Measurements from ENCODE around the gene ITLN2.
"Not testable (repeated sequence)": the region's sequence is repeated elsewhere in the genome, so short reads cannot be mapped to it uniquely, and the experiment has no call there.

Gene ITLN2

GRCh38 chr1:160954158-160955104 lies at the start of gene ITLN2:
Gene ITLN2, minus strand, starts transcription at chr1:160954809. Its CDS starts 68 bp downstream, at chr1:160954741.
- Histone ChIP-seq H3K4me3 (ENCODE audit: low read depth, low read length) (no peak within 1 kb of the TSS), H3K9me3 (ENCODE audit: control insufficient read depth, insufficient read depth, low read length) (no peaks in the 10 kb centered on the region), H3K4me1 (ENCODE audit: control insufficient read depth, insufficient read depth, low read length) (no peaks in the 10 kb centered on the region), H3K36me3 (ENCODE audit: control insufficient read depth, insufficient read depth, low read length) (no peaks in the 10 kb centered on the region), H3K27me3 (ENCODE audit: control insufficient read depth, insufficient read depth, low read length) (no peaks in the 10 kb centered on the region), H3K9ac (ENCODE audit: low read depth, low read length) (peak within 1 kb of the TSS; percentile 20)

GRCh38 chr1:161001525-161001924 lies 46.9 kb upstream of the ITLN2 start:
- no peaks in the 10 kb centered on the region for H3K4me1 ChIP-seq (ENCODE audit: control insufficient read depth, insufficient read depth, low read length)
- H3K36me3 ChIP-seq (ENCODE audit: control insufficient read depth, insufficient read depth, low read length): peaks cover 43% of the 10 kb centered on the region
- H3K9ac ChIP-seq (ENCODE audit: low read depth, low read length): no peak overlapping the region

DNA sequence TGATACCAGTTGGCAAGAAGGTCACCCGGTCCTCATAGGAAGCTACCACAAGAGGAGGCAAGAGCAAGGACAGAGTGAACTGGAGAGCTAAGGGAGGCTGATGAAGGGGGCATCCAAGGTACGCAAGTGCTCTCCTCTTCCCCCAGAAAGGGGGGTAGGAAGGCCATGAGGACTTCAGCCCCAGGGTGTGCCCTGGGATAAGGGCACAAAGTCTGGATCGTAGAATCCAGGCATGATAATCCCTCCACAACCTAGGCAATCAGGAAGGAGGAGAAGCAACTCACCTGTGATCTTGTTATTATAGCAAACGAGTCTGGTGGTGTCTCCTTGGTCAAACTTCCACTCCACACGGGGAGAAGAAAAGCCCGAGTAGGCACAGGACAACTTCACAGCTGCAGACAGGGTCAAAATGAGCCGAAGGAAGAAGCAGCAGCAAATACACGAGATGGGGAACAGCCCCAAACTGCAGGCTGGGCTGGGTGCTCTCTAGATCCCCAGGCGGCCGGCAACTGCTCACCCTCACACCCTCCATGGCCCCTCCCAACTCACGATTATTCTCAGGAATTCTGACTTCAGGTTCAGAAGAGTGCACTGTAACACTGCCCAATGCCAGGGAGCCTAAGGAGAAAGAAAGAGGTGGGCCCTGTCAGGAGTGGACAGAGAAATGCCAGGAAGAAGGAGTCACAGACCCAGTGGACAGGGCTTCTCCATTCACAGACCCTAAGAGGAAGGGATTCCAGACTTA lies 46.3 kb upstream of the ITLN2 start:
- H3K9ac ChIP-seq (ENCODE audit: low read depth, low read length): no peak overlapping the region
- no peaks in the 10 kb centered on the region for H3K9me3 ChIP-seq (ENCODE audit: control insufficient read depth, insufficient read depth, low read length)
- no peaks in the 10 kb centered on the region for H3K4me1 ChIP-seq (ENCODE audit: control insufficient read depth, insufficient read depth, low read length)
- H3K27me3 ChIP-seq (ENCODE audit: control insufficient read depth, insufficient read depth, low read length): no peaks in the 10 kb centered on the region
- H3K36me3 ChIP-seq (ENCODE audit: control insufficient read depth, insufficient read depth, low read length): peaks cover 43% of the 10 kb centered on the region
- no peak overlapping the region for H3K4me3 ChIP-seq (ENCODE audit: low read depth, low read length)

More at GRCh38 chr1:161001525-161001924, 46.9 kb upstream of the ITLN2 start:
- Histone ChIP-seq H3K4me3 (ENCODE audit: low read depth, low read length) (no peak overlapping the region), H3K9me3 (ENCODE audit: control insufficient read depth, insufficient read depth, low read length) (no peaks in the 10 kb centered on the region), H3K27me3 (ENCODE audit: control insufficient read depth, insufficient read depth, low read length) (no peaks in the 10 kb centered on the region)

DNA sequence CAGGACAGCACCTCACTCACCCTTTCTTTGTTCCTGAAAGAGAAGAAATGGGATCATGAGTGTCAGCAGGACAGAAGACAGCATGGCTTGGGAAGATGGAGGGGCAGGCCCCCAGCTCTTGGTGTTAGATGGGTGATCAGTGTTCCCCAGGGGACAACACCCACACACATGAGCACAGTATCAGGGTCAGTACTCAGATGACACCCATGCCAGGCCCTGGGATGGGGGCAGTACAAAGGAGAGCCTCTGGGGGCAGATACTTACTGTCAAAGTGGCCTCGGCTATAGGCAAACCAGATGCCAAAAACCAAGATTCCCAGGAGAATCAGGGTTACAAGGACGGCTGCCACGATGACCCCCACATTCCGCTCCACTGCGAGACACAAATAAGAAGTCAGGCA lies 44.8 kb upstream of the ITLN2 start:
- H3K36me3 ChIP-seq (ENCODE audit: control insufficient read depth, insufficient read depth, low read length): peaks cover 43% of the 10 kb centered on the region

DNA sequence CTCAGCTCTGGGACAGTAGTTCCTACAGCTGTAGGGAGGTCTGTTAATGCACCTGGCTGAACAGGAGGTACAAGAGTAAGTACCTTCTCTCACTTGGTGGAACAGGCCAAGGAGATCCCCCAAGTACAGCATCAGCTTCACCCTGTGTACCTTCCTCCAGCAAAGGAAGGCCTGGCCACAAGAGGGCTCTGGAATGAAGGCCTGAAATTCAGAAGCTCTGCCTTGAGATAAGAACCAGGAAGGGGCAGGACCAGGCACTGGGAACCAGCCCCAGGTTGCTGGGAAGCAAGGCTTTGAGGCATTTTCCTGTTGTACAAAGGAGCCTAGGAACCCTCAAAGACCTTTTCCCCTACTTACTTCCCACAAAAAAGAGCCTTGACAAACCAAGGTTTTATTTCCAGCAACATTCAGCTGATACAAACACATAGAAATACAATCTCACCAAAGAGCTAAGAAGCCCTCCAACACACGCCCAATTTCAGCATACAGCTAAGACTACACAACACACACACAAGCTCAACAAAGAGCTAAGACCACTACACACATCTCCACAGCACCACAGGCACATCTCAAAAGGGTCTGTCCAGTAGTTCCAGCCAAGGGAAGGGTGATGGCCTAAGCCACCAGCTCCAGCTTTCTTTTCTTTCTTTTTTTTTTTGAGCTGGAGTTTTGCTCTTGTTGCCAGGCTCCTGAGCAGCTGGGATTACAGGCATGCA lies 42.9 kb upstream of the ITLN2 start:
- Histone ChIP-seq H3K9ac (ENCODE audit: low read depth, low read length) (no peak overlapping the region), H3K36me3 (ENCODE audit: control insufficient read depth, insufficient read depth, low read length) (peaks cover 43% of the 10 kb centered on the region), H3K4me1 (ENCODE audit: control insufficient read depth, insufficient read depth, low read length) (no peaks in the 10 kb centered on the region), H3K9me3 (ENCODE audit: control insufficient read depth, insufficient read depth, low read length) (no peaks in the 10 kb centered on the region), H3K4me3 (ENCODE audit: low read depth, low read length) (no peak overlapping the region), H3K27me3 (ENCODE audit: control insufficient read depth, insufficient read depth, low read length) (no peaks in the 10 kb centered on the region)

More for the DNA sequence above, 44.8 kb upstream of the ITLN2 start:
- no peaks in the 10 kb centered on the region for H3K9me3 ChIP-seq (ENCODE audit: control insufficient read depth, insufficient read depth, low read length)
- no peaks in the 10 kb centered on the region for H3K4me1 ChIP-seq (ENCODE audit: control insufficient read depth, insufficient read depth, low read length)
- no peak overlapping the region for H3K4me3 ChIP-seq (ENCODE audit: low read depth, low read length)
- H3K27me3 ChIP-seq (ENCODE audit: control insufficient read depth, insufficient read depth, low read length): no peaks in the 10 kb centered on the region
- H3K9ac ChIP-seq (ENCODE audit: low read depth, low read length): no peak overlapping the region

DNA sequence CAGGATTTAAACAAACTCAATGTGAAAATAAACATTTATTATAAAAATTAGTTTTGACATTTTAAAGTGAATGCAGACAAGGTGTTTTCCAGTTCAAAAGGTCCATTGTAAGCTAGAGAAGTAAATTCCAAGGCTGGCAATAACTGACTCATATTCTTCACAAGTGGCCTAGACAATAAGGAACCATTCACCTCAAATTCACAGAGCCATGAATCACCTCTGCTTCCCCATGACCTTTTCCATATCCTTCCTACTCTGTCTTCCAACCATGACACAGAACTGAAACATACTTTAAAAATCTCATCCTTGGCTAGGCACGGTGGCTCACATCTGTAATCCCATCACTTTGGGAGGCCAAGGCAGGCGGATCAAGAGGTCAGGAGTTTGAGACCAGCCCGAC lies 41.6 kb upstream of the ITLN2 start:
- no peak overlapping the region for H3K9ac ChIP-seq (ENCODE audit: low read depth, low read length)
- H3K4me3 ChIP-seq (ENCODE audit: low read depth, low read length): no peak overlapping the region
- H3K9me3 ChIP-seq (ENCODE audit: control insufficient read depth, insufficient read depth, low read length): no peaks in the 10 kb centered on the region
- H3K4me1 ChIP-seq (ENCODE audit: control insufficient read depth, insufficient read depth, low read length): no peaks in the 10 kb centered on the region
- no peaks in the 10 kb centered on the region for H3K27me3 ChIP-seq (ENCODE audit: control insufficient read depth, insufficient read depth, low read length)
- peaks cover 36% of the 10 kb centered on the region for H3K36me3 ChIP-seq (ENCODE audit: control insufficient read depth, insufficient read depth, low read length)

DNA sequence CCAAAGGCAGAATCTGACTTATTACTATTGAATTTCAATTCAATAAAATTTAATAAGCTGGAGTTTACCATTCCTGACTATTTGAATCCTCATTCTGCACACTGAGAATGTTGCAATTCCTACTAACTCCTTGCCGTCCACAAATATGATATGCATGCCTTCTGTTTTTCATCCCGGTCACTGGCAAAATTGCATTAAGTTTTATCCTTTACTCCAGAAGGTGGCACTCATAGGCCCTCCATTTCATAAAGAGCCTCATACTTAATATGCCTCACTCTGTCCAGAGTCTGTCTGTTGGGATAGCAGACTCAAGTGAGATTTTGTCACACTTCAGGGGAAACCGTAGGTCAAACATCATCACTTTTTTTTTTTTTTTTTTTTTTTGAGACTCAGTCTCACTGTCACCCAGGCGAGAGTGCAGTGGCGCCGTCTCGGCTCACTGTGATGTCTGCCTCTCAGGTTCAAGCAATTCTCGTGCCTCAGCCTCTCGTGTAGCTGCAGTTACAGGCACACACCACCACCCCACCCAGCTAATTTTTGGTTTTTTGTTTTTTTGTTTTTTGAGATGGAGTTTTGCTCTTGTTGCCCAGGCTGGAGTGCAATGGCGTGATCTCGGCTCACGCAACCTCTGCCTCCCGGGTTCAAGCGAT lies 39.1 kb upstream of the ITLN2 start:
- no peaks in the 10 kb centered on the region for H3K27me3 ChIP-seq (ENCODE audit: control insufficient read depth, insufficient read depth, low read length)
- peaks cover 4% of the 10 kb centered on the region for H3K4me1 ChIP-seq (ENCODE audit: control insufficient read depth, insufficient read depth, low read length)
- H3K9me3 ChIP-seq (ENCODE audit: control insufficient read depth, insufficient read depth, low read length): no peaks in the 10 kb centered on the region
- H3K36me3 ChIP-seq (ENCODE audit: control insufficient read depth, insufficient read depth, low read length): peaks cover 11% of the 10 kb centered on the region
- no peak overlapping the region for H3K9ac ChIP-seq (ENCODE audit: low read depth, low read length)
- H3K4me3 ChIP-seq (ENCODE audit: low read depth, low read length): no peak overlapping the region

DNA sequence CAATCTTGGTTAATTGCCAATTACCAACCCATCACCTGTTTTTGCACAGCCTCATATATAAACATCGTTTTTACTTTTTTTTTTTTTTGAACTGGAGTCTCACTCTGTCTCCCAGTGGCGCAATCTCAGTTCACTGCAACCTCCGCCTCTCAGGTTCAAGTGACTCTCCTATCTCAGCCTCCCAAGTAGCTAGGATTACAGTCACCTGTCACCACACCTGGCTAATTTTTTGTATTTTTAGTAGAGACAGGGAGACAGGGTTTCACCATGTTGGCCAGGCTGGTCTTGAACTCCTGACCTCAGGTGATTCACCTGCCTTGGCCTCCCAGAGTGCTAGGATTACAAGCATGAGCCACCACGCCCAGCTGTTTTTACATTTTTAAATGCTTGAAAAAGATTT lies 37.4 kb upstream of the ITLN2 start:
- not testable (repeated sequence) for H3K36me3 ChIP-seq (ENCODE audit: control insufficient read depth, insufficient read depth, low read length); H3K9ac ChIP-seq (ENCODE audit: low read depth, low read length); H3K27me3 ChIP-seq (ENCODE audit: control insufficient read depth, insufficient read depth, low read length); H3K4me3 ChIP-seq (ENCODE audit: low read depth, low read length); H3K9me3 ChIP-seq (ENCODE audit: control insufficient read depth, insufficient read depth, low read length)
- H3K4me1 ChIP-seq (ENCODE audit: control insufficient read depth, insufficient read depth, low read length): peaks cover 11% of the 10 kb centered on the region

DNA sequence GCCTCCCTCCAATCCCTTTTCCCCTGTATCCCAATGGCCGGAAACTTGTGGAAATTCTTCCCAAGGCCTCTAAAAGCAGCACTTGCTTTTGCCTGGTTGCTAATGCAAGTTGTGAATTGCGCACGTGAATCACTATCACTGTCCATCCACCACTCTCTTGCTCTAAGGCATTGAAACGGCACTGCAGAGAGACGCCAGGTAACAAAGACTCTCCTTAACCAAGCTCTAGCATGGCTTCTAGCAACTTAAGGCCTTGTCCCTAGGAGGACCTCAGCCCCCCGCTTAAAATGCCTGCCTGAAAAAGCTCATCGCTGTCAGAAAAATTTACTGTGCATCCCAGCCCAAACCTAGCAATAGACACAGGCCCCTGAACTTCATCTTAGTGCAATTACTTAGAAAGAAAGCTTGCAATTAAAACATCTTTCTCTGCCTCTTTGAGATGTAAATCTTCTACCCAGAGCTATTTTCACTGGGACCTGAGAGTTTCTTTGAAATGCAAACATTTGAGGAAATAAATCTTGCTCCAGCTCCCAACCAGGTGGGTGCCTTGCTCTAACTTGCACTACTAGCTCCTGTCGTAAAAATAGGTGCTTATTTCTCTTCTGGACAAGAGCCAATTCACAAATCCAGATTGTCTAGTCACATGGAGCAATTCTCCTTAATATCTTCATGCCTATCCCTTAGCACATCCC lies 32.9 kb upstream of the ITLN2 start:
- Histone ChIP-seq H3K4me1 (ENCODE audit: control insufficient read depth, insufficient read depth, low read length) (peaks cover 18% of the 10 kb centered on the region), H3K9ac (ENCODE audit: low read depth, low read length) (no peak overlapping the region), H3K4me3 (ENCODE audit: low read depth, low read length) (peak overlapping the region; percentile 0), H3K9me3 (ENCODE audit: control insufficient read depth, insufficient read depth, low read length) (no peaks in the 10 kb centered on the region), H3K36me3 (ENCODE audit: control insufficient read depth, insufficient read depth, low read length) (no peaks in the 10 kb centered on the region), H3K27me3 (ENCODE audit: control insufficient read depth, insufficient read depth, low read length) (no peaks in the 10 kb centered on the region)

DNA sequence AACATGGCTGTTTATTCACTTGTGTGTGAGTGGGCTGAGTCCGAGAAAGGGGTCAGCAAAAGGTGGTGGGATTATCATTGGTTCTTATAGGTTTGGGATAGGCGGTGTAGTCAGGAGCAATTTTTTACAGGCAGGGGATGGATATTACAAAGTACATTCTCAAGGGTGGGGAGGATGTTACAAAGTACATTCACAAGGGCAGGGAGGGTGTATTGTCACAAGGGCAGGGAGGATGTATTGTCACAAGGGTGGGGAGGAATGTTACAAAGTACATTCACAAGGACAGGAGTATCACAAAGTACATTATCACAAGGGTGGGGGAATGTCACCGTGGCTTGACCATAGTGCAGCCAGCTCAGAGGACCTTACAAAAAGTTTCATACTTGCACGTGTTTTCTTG lies 31.1 kb upstream of the ITLN2 start:
- Histone ChIP-seq H3K4me3 (ENCODE audit: low read depth, low read length) (no peak overlapping the region), H3K27me3 (ENCODE audit: control insufficient read depth, insufficient read depth, low read length) (no peaks in the 10 kb centered on the region), H3K9ac (ENCODE audit: low read depth, low read length) (no peak overlapping the region), H3K4me1 (ENCODE audit: control insufficient read depth, insufficient read depth, low read length) (peaks cover 27% of the 10 kb centered on the region), H3K9me3 (ENCODE audit: control insufficient read depth, insufficient read depth, low read length) (no peaks in the 10 kb centered on the region), H3K36me3 (ENCODE audit: control insufficient read depth, insufficient read depth, low read length) (no peaks in the 10 kb centered on the region)
